Neural crest cell (in vitro differentiated cells): ENCODE measurements around the gene ISX. TPM values are rescaled to one million over a fixed set of nuclear protein-coding genes. Genes with fewer than 3 reads are reported as not detected.

Experiments
- DNase-seq: peaks from one replicate; pipeline ENCODE4 v3.0.0; 2021; ENCODE audit warnings: low read depth, mixed read lengths, low spot score
- H3K27ac Mint-ChIP-seq: one replicate; pipeline ENCODE4 v1.8.0; 2021; ENCODE audit warnings: mild to moderate bottlenecking, mixed read lengths; ENCODE audit not compliant: unreplicated experiment
- H3K27me3 Mint-ChIP-seq: 2 replicates; pipeline ENCODE4 v1.8.0; 2021; ENCODE audit warnings: low read depth, mild to moderate bottlenecking, mixed read lengths
- H3K36me3 Mint-ChIP-seq: 2 replicates; pipeline ENCODE4 v1.8.0; 2021; ENCODE audit warnings: low read depth, mild to moderate bottlenecking, mixed read lengths
- H3K4me1 Mint-ChIP-seq: 2 replicates; pipeline ENCODE4 v1.8.0; 2021; ENCODE audit warnings: mixed read lengths
- H3K4me3 Mint-ChIP-seq: one replicate; pipeline ENCODE4 v1.8.0; 2021; ENCODE audit warnings: mild to moderate bottlenecking, mixed read lengths
- H3K9me3 Mint-ChIP-seq: 2 replicates; pipeline ENCODE4 v1.8.0; 2021; ENCODE audit warnings: mixed read lengths
- total RNA-seq: library from RNA; stranded (reverse); gene quantifications from 2 replicates; pipeline ENCODE4 v1.2.1, GENCODE V29; 2021
- TF ChIP-seq, protein P1 (sequence below): fragments of 200-600 bp; sonication (generic); conservative IDR thresholded peaks from 2 replicates; pipeline ENCODE4 v1.5.0; 2021; ENCODE audit warnings: antibody characterized with exemption, mild to moderate bottlenecking

ISX gene
- total RNA-seq, 1 donor from 2014 or later = not detected

DNA sequence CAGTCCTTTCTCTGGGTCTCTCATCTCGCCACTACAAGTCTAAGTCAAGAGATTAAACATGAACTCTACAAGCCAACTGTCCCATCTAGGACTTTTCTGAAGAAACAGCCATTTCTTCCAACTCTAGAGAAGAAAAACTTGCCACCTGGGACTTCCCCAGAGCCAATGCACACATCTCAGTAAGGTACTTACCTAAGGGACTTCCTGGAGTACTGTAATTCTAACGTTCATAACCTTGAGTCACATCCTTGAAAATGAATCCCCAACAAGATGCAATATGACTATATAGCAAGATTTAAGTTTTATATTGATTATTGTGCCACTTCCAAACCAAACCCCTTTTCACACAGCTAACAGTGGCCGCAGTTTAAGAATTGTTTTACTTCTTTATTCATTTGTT is 11.9 kb upstream of the ISX start:
- Mint-ChIP-seq H3K9me3 (no peaks in the 10 kb centered on the region), H3K27me3 (peaks cover 57% of the 10 kb centered on the region), H3K4me3 (no peak overlapping the region), H3K27ac (no peak overlapping the region), H3K4me1 (no peaks in the 10 kb centered on the region), H3K36me3 (no peaks in the 10 kb centered on the region)
- TF ChIP-seq, protein P1, sequence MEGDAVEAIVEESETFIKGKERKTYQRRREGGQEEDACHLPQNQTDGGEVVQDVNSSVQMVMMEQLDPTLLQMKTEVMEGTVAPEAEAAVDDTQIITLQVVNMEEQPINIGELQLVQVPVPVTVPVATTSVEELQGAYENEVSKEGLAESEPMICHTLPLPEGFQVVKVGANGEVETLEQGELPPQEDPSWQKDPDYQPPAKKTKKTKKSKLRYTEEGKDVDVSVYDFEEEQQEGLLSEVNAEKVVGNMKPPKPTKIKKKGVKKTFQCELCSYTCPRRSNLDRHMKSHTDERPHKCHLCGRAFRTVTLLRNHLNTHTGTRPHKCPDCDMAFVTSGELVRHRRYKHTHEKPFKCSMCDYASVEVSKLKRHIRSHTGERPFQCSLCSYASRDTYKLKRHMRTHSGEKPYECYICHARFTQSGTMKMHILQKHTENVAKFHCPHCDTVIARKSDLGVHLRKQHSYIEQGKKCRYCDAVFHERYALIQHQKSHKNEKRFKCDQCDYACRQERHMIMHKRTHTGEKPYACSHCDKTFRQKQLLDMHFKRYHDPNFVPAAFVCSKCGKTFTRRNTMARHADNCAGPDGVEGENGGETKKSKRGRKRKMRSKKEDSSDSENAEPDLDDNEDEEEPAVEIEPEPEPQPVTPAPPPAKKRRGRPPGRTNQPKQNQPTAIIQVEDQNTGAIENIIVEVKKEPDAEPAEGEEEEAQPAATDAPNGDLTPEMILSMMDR = no peak
- no peak for DNase-seq

DNA sequence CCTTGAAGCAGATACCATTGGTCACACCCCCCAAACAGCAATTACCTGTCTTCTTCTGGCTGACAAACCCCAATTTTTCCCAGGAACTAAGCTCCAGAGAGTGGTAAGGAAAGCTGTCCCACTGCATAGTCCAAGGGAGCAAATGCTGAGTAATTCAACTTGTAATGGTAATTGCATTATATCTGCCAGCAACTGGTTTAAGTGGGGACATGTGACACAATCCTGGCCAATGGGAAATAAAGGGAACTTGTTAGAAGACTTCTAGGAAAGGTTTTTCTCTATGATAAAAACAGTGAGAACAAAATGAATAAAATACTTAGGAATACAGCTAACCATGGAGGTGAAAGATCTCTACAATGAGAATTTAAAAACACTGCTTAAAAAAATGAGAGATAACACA is 9.5 kb upstream of the ISX start:
- DNase-seq = no peak
- Mint-ChIP-seq H3K9me3 (peaks cover 4% of the 10 kb centered on the region), H3K27me3 (peaks cover 44% of the 10 kb centered on the region), H3K4me1 (no peaks in the 10 kb centered on the region), H3K4me3 (no peak overlapping the region), H3K27ac (no peak overlapping the region), H3K36me3 (no peaks in the 10 kb centered on the region)
- TF ChIP-seq, protein P1 = no peak

DNA sequence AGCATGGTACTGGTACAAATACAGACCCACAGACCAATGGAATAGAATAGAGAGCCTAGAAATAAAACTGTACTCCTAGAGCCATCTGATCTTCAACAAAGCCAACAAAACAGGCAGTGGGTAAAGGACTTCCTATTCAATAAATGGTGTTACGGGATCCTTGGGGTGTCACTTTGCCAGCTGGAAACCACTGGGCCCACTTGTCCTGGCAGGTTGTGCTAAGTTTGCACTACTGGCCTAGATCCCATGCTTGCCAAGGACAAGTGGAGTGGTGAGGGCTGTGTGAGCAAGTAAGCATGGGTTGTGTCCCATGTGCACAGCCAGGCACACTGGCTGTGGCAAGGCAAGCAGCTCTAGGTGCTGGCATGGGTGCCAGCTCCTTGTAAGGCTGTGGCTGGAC is 8.8 kb upstream of the ISX start:
- Mint-ChIP-seq H3K36me3 (no peaks in the 10 kb centered on the region), H3K27ac (no peak overlapping the region), H3K9me3 (peaks cover 4% of the 10 kb centered on the region), H3K4me3 (no peak overlapping the region), H3K27me3 (peaks cover 41% of the 10 kb centered on the region), H3K4me1 (no peaks in the 10 kb centered on the region)
- DNase-seq = no peak
- TF ChIP-seq, protein P1 = no peak

- H3K27me3 Mint-ChIP-seq = peaks cover 24% of the 10 kb centered on the region
- H3K4me1 Mint-ChIP-seq = no peaks in the 10 kb centered on the region
- H3K36me3 Mint-ChIP-seq = no peaks in the 10 kb centered on the region
- H3K9me3 Mint-ChIP-seq = peaks cover 4% of the 10 kb centered on the region
- DNase-seq = no peak
- no peak overlapping the region for H3K27ac Mint-ChIP-seq
- no peak overlapping the region for H3K4me3 Mint-ChIP-seq
- TF ChIP-seq, protein P1 = no peak
These were observed 6.3 kb upstream of the ISX start for GRCh38 chr22:35059632-35060031.

DNA sequence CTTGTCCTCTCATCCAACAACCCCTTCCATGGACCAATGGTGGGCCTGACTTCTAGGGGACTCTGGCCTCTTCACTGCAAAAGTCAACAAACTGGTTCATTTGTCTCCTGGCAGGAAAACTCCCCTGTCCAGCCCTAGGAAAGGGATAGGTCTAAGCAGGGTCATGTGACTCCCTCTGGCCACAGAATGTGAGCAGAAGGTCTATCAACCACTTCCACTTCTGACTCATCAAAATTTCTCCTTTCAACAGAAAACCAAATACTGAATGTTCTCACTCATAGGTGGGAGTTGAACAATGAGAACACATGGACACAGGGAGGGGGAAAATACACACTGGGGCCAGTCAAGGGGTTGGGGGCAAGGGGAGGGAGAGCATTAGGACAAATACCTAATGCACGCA is 1.3 kb upstream of the ISX start:
- Mint-ChIP-seq H3K36me3 (no peaks in the 10 kb centered on the region), H3K4me3 (no peak overlapping the region), H3K4me1 (no peaks in the 10 kb centered on the region), H3K27me3 (no peaks in the 10 kb centered on the region), H3K9me3 (peaks cover 2% of the 10 kb centered on the region), H3K27ac (peak overlapping the region; percentile 27)
- no peak for DNase-seq
- TF ChIP-seq, protein P1 = no peak

DNA sequence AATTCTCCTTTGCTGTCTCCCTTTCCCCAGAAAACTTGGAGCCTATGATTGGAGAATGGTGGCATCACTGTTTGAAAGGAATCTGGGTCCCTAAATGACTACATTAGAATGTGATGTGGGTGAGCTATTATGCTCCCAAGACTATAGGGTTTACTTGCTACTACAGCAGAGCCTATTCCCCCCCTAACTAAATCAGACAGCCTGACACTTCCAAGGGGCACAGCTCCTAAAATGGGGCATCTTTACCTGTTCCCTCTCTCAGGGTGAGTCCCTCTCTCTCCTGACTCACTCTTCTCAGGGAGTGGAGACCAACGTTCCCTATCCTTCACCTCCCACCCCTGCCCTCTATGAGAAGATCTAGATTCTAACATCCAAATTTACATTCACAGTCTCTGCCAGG is 775 bp upstream of the ISX start:
- H3K36me3 Mint-ChIP-seq = no peaks in the 10 kb centered on the region
- H3K4me3 Mint-ChIP-seq = no peak overlapping the region
- TF ChIP-seq, protein P1 = no peak
- H3K9me3 Mint-ChIP-seq = no peaks in the 10 kb centered on the region
- DNase-seq = no peak
- peaks cover under 1% of the 10 kb centered on the region for H3K27me3 Mint-ChIP-seq
- H3K4me1 Mint-ChIP-seq = no peaks in the 10 kb centered on the region
- no peak overlapping the region for H3K27ac Mint-ChIP-seq
